HepG2 (cell line): ENCODE measurements around the gene AHR. TPM values are rescaled to one million over a fixed set of nuclear protein-coding genes. Genes with fewer than 3 reads are reported as not detected.

ENCODE experiments used
- AHDC1 ChIP-seq: sonication (generic); formaldehyde crosslinking; IDR thresholded peaks from 2 replicates; pipeline ENCODE4 v1.5.1; 2020; ENCODE audit warnings: mild to moderate bottlenecking, missing genetic modification reagents, borderline replicate concordance
- FOXA3 ChIP-seq: IDR thresholded peaks from 2 replicates; pipeline ENCODE4 v1.6.1; 2016; ENCODE audit warnings: missing genetic modification reagents, missing compliant biosample characterization
- FOXP1 ChIP-seq, 2 experiments: fragments of 450-650 bp in 1 of 2; IDR thresholded peaks; 2 replicates each; pipeline ENCODE4 v1.6.1; 2017 to 2018; ENCODE audit warnings: antibody characterized with exemption in 1 of 2
- FOXP4 ChIP-seq: sonication (generic); formaldehyde crosslinking; IDR thresholded peaks from 2 replicates; pipeline ENCODE4 v1.4.0; 2020; ENCODE audit warnings: missing genetic modification reagents
- HOMEZ ChIP-seq: IDR thresholded peaks from 2 replicates; pipeline ENCODE4 v1.6.1; 2016; ENCODE audit warnings: low read depth
- NR2F2 ChIP-seq: IDR thresholded peaks from 2 replicates; pipeline ENCODE4 v1.6.1; 2012; ENCODE audit warnings: low read depth, inconsistent platforms, borderline replicate concordance
- SALL1 ChIP-seq: sonication (generic); formaldehyde crosslinking; IDR thresholded peaks from 2 replicates; pipeline ENCODE4 v1.8.0; 2022; ENCODE audit warnings: mild to moderate bottlenecking, missing genetic modification reagents
- ZBTB8A ChIP-seq: sonication (generic); formaldehyde crosslinking; IDR thresholded peaks from 2 replicates; pipeline ENCODE4 v1.4.0; 2020; ENCODE audit warnings: mild to moderate bottlenecking, low read depth, missing genetic modification reagents, borderline replicate concordance
- ZNF160 ChIP-seq: sonication (generic); formaldehyde crosslinking; IDR thresholded peaks from 2 replicates; pipeline ENCODE4 v1.8.0; 2022; ENCODE audit warnings: mild to moderate bottlenecking, inconsistent platforms, missing genetic modification reagents
- ZNF292 ChIP-seq: sonication (generic); formaldehyde crosslinking; IDR thresholded peaks from 2 replicates; pipeline ENCODE4 v1.8.1; 2022; ENCODE audit warnings: mild to moderate bottlenecking, low read depth, missing genetic modification reagents, borderline replicate concordance
- ZNF710 ChIP-seq: sonication (generic); formaldehyde crosslinking; IDR thresholded peaks from 2 replicates; pipeline ENCODE4 v1.5.0; 2020; ENCODE audit warnings: mild to moderate bottlenecking, missing genetic modification reagents, borderline replicate concordance
- ZSCAN29 ChIP-seq: sonication (generic); formaldehyde crosslinking; conservative IDR thresholded peaks from 2 replicates; pipeline ENCODE4 v1.4.0; 2020; ENCODE audit warnings: mild to moderate bottlenecking, missing genetic modification reagents
- polyA plus RNA-seq, 8 experiments: library from polyadenylated mRNA; depleted of rRNA in 3 of 8; stranded (reverse) in 7 of 8; unstranded in 1 of 8; fragments of >200 nt; fragmentation: Illumina TruSeq in 4 of 8; extraction: Trizol in 4 of 8; gene quantifications; 2 replicates each; pipeline versions ENCODE4 v1.2.1 to v1.2.3, GENCODE V29; 2011 to 2016; ENCODE audit warnings: low read depth in 4 of 8, missing spikeins in 1 of 8, mixed read lengths in 1 of 8; ENCODE audit not compliant: insufficient read depth in 1 of 8
- total RNA-seq, 5 experiments: library from RNA; depleted of rRNA; stranded (reverse); fragments of >200 nt; fragmentation: Illumina TruSeq; extraction: Trizol; gene quantifications; 2 replicates each; pipeline ENCODE4 v1.2.3, GENCODE V29; 2016; ENCODE audit warnings: low read depth in 1 of 5

Gene AHR
- total and polyA plus RNA-seq, 2 of the 13 experiments (the other 11 are each of a cell fraction or from before 2014, with no cell fraction given), result 9.0 to 31.3 TPM

GRCh38 chr7:17320657-17321056 is 22.2 kb downstream of the AHR start (continued):
- TF ChIP-seq AHDC1 (CRISPR knock-in tag) (peak; percentile 35; the same call in 1 of the 2 replicates), HOMEZ (CRISPR knock-in tag) (peak; percentile 67; the same call in 1 of the 2 replicates), FOXA3 (CRISPR knock-in tag) (peak; percentile 41; the same call in 1 of the 2 replicates), ZNF292 (CRISPR knock-in tag) (0 out of 2 replicates have a peak, but pooled peaks have one; percentile 28), ZNF160 (CRISPR knock-in tag) (no peak), NR2F2 (peak; percentile 43; the same call in 1 of the 2 replicates), ZSCAN29 (CRISPR knock-in tag) (no peak), FOXP4 (peak; percentile 65), ZBTB8A (CRISPR knock-in tag) (no peak), SALL1 (CRISPR knock-in tag) (peak; percentile 39; the same call in 1 of the 2 replicates), ZNF710 (peak; percentile 28; the same call in 1 of the 2 replicates), FOXP1 (IDR thresholded peaks at IDR 0.05) (no peak), FOXP1 (CRISPR knock-in tag; IDR thresholded peaks at IDR 0.05) (peak; percentile 70; the same call in 1 of the 2 replicates)
